WI38 (cell line): ENCODE measurements around the gene CDC7.

ENCODE experiments used
- H3K4me3 ChIP-seq: 2 replicates; pipeline ENCODE4 v1.5.1; 2011; ENCODE audit warnings: low read depth, mild to moderate bottlenecking, control low read depth, low read length
- CTCF ChIP-seq: IDR thresholded peaks from 2 replicates; pipeline ENCODE4 v1.5.1; 2012; ENCODE audit warnings: low read depth, mild to moderate bottlenecking, control low read depth, low read length

CDC7 gene

DNA sequence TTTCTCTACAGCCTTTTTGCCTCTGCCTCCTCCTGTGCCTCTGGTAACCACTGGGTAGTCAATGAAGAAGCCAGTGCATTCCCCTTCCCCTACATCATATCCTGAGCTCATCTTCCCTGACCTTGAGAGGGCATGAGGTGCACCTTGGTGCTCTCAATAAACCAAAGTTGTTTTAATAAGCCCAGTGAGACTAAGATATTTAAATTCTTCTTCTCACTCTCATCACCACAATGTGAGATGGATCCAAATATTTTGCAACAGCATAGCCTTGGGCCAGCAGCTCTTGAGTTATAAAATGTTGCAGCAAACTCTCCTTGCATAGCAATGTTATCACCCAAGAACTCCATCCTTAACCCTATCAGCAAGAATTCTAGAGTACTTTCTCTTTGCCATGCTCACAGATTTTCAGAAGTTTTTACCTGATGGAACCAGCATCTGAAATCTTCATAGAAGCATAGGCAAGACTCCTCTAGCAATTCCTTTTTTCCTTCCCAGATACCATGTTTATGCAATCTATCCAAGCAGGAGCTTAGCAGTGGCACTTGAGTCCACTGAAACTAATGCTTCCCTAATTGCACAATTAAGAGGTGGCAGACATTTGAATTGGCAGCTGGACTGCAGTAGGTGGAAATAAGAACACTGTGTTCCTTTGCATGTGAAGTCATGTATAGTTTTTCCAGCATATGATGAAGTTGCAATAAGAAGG, 36.8 kb downstream of the CDC7 start:
- no peak for TF ChIP-seq CTCF
- no peak overlapping the region for H3K4me3 ChIP-seq

GRCh38 chr1:91537987-91538304, 37.3 kb downstream of the CDC7 start:
- H3K4me3 ChIP-seq, result no peak overlapping the region
- TF ChIP-seq CTCF, result no peak

GRCh38 chr1:91540910-91541309, 40.3 kb downstream of the CDC7 start:
- H3K4me3 ChIP-seq, result no peak overlapping the region
- TF ChIP-seq CTCF, result no peak

DNA sequence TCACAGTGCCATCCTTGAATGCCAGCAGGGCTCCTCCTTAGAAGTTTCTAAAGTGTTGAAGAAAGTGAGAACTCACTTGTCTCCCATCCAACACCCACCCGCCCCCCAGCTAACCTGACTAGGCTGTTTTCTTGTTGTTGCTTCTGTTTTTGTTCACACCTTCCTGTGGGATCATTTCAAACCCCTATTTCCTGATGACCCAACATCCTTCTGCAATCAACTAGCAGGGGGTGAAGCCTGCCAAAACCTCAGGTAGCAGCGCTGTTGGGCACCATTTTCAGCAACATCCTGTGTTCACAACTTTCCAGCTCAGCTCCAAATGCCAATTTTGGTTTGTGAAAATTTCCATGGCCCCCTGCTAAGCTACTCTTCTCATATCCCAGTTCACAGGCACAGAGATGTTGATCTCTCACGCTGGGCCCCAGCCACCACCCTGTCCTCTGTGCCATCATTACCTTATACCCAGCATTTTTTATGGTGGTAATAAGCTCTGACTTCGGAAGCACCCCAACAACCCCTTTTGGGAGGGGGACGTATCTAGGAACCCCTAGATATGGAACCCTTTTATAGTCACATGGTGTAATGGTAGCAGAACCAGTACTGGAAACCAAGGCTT, 41.4 kb downstream of the CDC7 start:
- no peak overlapping the region for H3K4me3 ChIP-seq
- TF ChIP-seq CTCF, result no peak

GRCh38 chr1:91545506-91546300, 45.1 kb downstream of the CDC7 start:
- TF ChIP-seq CTCF, result no peak
- no peak overlapping the region for H3K4me3 ChIP-seq

DNA sequence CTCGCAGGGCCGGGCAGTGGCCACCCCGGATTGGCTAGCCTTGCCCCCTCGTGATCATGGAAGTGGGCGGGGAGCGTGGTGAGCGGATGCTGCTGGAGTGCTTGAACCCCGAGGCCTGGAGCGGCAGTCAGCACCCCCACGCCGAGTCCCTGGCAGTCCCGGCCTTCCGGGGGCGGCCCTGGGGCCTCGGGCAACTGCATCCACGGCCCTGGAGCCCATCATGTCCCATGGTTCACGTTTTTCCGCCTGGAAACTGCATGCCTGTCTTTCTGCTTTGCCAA, 45.6 kb downstream of the CDC7 start:
- no peak for TF ChIP-seq CTCF
- no peak overlapping the region for H3K4me3 ChIP-seq

GRCh38 chr1:91546876-91547275, 46.2 kb downstream of the CDC7 start:
- H3K4me3 ChIP-seq, result no peak overlapping the region

More at GRCh38 chr1:91546876-91547275, 46.2 kb downstream of the CDC7 start:
- no peak for TF ChIP-seq CTCF
